DMS79 treated with DMSO at 0.1 percent for 48 hours (cell line): ENCODE results near the gene RAB18.
"Not testable (repeated sequence)": the region's sequence is repeated elsewhere in the genome, so short reads cannot be mapped to it uniquely, and the experiment has no call there.

Experiments
- DNase-seq: peaks from one replicate; lab custom pipeline; 2025; lab: John Stamatoyannopoulos, UW

The RAB18 gene

DNA sequence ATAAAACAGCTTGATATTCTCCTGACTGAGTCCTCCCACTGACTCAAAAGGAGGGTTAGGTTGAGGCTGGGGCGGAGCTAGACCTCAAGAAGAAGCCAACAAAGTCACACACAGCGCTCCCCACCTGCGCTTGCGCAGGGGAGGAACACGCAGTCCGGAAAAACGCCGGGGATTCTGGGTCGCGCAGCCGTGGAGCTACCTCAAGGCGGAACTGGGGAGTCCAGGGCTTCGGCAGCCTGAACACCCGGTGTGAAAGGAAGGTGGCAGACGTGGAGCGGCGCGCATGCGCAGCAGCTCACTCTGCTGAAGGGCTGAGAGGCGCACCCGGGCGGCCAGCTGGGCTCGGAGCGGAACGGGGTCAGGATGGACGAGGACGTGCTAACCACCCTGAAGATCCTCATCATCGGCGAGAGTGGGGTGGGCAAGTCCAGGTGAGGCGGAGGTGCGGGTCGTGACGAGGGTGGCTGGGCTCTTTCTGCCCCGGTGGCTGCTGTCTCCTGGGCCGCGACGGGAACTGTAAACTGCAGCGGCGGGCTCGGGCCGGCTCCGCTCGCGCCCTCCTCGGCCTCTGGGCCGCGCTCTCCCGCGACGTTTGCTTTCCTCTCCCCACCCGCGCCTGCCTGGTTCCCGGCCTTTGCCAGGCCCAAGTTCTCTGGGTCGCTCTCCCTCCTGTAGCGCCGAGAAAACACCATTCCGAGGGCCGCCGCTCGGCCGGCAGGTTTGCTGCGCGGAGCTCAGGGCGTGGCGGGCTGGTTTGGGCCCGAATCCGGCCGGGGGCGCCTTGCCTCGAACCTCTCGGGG, at the start of gene RAB18:
Gene RAB18, plus strand, starts transcription at position 298 of the 801 bp plus-strand sequence. Its CDS starts 66 bp downstream, at position 364.
- DNase-seq: peak; percentile 86

DNA sequence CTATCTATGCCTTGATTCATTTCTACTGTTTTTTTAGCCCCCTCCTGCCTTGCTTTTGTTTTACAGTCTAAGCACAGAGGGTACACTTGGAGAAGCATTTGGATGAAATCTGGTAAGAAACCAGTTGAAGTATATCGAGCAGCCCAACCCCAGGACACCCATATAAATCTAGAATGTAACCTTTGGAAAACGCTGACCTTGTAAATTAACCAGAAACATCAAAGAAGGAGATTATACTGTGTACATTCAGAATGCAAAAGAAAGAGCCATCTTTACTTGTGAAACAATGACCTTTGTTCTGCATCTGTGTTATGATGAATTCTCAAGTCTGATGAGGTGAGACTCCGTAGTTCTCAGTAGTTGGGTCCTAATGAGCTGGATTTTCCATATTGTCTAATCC, 49.3 kb upstream of the RAB18 start:
- no peak for DNase-seq

DNA sequence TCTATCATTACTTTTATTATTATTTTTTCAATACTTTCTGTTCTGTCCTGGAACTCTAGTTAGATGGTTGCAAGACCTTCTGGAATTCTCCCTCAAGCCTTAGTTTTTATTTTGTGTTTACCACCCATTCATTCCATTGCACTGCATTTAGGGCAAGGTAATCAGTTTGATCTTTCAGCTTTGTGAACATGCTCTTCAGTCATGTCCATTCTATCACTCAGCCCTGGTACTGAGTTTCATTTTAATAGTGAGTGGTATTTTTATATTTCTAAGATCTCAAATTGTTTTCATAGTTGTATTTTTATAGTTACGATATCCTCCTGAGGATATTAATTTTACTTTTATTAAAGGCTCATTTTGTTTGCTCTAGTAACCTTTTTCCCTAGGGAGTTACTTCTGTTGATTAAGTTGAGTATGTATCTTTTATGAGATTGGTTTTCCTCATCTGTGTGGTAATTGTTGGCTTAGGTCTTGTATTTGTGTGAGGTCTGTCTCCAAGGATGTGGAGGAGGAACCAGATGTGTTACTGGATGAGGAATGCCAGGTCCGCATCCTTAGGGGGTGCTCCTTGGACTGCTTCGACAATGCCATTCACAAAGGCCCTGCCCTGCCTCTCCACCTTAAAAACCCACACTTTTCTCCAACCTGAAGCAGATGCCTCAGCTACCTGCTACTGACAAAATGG, 46.7 kb upstream of the RAB18 start:
- DNase-seq: no peak

DNA sequence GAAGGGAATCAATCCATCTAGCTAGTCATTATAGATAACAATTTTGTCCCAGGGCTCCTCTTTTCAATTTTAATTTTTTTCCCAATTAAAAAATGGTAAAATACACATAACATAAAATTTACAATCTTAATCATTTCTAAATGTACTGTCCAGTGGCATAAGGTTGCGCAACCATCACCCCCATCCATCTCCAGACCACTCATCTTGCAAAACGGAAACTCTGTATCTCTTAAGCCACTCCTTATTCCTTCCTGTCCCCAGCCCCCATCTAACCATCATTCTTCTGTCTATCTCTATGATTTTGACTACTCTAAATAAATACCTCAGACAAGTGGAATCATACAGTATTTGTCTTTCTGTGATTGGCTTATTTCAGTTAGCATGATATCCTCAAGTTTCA, 46.1 kb upstream of the RAB18 start:
- DNase-seq: no peak

DNA sequence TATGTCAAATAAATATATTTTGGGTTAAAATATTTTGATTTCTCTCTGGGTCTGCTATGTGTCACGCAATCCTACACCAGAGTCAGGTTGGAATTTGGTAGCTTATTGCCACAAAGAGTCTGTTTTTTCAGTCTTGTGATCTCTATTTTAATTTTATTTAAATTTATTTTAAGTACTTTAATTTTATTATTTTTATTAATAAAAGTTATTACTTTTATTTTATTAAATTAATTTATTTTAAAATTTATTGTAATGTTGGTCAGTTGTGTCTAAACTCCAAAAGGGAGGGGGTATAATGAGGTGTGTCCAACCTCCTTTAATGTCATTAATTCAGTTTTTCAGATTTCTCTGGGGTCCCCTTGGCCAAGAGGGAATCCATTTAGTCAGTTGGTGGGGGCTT, 42.8 kb upstream of the RAB18 start:
- DNase-seq: no peak

DNA sequence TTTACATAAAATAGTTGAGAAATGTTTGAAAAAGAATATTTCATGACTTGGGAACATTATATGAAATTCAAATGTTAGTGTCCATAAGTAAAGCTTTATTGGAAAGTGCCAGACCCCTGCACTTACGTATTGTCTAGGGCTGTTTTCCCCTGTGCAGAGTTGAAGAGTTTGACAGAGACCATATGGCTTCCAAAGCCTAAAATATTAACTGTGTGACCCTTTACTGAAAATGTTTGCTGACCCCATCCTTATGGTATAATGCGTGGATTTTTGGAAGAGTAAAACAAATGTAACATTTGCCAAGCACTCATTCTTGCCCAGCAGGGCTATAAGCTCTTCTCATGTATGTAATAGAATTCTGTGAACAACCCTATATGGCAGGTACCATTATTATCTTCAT, 40.1 kb upstream of the RAB18 start:
- DNase-seq: no peak

DNA sequence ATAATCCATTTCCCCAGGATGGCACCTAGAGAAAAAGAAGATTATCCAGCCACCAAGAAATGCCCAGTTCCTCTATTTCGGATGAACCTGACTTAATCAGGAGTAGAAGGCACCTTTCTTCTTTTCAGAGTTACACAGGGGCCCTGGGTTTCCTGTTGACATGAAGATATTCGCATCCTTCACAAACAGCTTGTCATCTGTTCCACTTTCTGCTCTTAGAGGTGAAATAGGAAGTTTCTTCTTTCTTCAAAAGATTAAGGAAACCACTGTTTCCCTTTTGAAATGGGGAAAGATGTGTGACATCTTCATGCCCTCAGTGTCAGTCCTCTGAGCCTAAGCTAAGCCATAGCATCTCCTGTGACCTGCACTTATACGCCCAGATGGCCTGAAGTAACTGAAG, 39.1 kb upstream of the RAB18 start:
- DNase-seq: no peak

DNA sequence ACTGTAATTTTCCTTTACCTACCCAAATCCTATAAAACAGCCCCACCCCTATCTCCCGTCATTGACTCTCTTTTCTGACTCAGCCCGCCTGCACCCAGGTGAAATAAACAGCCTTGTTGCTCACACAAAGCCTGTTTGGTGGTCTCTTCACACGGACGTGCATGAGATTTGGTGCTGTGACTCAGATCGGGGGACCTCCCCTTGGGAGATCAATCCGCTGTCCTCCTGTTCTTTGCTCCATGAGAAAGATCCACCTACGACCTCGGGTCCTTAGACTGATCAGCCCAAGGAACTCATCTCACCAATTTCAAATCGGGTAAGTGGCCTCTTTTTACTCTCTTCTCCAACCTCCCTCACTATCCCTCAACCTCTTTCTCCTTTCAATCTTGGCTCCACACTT, 38.5 kb upstream of the RAB18 start:
- DNase-seq: not testable (repeated sequence)

DNA sequence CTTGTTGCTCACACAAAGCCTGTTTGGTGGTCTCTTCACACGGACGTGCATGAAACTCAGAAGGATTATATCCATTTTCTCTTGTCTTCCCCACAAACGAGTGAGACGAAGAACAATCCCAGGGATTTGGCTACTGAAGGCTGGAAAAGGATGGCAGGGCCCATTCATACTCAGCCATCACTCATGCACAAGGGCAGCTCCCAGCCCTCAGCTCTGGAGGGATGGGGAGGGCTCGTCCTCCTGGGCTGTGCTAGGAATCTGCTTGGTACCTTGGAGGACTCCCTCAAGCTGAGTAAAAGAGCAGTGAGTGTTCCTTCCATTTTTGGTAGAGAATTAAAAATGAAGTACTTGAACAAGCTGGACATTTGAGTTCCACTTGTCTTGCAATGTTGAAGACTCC, 33.2 kb upstream of the RAB18 start:
- no peak for DNase-seq

DNA sequence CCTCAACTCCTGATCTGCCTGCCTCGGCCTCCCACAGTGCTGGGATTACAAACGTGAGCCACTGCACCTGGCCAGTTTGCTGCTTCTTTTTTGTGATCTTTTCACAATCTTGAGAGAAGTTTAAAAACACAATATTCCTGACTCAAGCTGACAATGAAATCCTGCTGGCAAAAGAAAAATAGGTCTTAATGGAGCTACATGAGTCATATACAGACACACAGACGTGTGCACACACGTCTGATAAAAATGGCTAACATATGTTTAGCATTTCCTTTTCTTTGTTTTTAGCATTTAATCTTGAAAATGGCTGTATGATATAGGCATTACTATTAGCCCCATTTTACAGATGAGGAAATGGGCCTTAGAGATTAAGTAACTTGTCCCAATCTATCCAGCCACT, 29.4 kb upstream of the RAB18 start:
- DNase-seq: no peak

DNA sequence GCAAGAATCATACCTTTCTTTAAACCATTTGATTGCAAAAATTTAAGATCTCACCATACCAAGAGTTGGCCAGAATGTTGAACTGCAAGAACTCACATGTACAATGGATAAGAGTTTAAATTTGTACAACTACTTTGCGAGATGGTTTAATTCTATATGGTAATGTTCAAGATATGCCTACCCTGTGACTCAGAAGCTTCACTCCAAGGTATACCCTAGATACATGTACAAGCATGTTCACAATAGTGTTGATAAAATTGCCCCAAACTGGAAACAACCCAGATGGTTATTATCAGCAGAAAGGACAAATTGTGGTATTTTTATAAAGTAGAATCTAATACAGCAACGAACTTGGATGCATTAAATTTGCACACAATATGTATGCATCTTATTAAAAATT, 25.1 kb upstream of the RAB18 start:
- no peak for DNase-seq

DNA sequence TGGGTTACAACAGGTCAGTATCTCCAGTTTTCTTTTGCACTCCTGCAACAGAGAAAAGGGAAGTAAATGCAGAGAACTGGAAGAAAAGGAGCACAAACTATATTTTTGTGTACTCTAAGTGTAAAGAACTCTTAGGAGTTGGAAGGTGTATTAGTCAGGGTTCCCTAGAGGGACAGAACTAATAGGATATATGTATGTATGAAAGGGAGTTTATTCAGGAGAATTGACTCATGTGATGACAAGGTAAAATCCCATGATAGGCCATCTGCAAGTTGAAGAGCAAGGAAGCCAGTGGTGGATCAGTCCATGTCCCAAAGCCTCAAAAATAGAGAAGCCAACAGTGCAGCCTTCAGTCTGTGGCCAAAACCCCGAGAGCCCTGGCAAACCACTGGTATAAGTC, 22.6 kb upstream of the RAB18 start:
- DNase-seq: no peak

DNA sequence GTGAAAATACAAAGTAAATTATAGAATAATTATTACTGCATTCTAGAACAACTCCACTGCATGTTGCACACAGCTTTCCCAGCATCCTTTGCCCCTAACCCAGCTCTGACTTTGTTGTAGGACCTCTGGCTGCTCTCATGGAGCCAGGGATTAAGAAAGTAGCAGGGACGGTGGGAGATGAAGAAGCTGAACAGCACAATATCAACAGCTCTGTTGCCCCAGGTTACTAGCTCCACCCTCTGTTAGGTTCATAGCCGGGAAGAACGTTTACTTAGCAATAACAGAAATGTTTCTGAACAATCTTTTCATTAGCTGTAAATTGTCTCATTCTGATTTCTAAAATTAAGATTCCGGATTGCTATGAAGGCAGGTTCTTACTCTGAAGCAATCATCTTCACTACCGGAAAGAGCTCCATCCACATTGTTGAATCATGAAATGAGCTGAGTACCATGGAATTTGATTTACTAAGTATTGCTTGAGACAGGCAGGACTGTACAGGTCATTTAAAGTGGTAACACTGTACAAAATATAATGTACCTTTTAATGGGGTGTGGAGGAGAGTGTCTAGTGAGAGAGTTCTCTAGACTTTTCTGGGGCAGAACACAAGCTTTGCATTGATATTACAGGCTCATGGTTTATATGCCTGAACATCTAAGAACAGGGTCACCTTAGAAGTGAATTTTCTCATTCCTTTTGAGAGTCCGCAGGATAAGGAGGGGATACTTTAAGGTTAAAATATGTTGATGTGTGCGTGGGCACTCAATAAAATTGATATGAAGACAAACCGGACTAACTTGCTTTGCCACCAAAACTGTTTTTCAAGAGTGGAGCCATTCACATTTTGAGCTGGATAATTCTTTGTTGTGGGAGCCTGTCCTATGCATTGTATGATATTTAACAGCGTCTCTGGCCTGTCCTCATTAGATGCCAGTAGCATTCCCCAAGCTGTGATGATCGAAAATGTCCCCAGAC, 20.8 kb upstream of the RAB18 start:
- peak; percentile 8 for DNase-seq

DNA sequence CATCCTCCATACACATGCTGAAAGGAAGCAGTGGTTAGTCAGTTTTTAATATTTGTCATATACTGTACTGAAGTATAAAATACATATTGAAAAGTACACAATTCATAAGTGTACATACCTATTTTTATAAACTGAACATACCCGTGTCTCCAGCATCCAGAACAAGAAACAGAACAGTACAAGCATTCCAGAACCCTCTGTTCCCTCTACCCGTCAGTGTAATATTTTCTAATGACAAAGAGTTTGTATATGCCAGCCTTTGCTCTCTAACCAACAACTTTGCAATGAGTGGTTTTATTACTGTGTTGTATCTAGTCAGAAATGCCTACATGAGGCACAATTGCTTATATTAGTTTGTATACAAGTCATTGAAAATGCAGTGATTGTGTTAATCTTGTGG, 18.7 kb upstream of the RAB18 start:
- DNase-seq: no peak

DNA sequence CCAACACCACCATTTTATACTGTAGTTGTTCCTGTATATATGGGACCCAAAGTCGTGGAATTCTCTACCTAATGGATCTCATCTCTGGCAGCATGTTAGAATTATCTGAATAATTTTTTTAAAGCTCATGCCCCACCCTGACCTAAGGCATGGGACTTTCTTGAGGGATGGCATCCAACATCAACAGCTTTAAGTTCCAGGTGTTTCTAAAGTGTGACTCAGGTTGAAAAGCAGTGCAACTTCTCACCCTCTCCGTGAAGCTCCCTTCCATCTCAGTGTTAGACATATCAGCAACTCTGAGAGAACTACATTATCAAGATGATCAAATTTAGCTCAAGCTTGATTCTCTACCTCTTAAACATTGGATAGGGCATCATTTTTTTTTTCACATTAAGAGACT, 18.1 kb upstream of the RAB18 start:
- no peak for DNase-seq

DNA sequence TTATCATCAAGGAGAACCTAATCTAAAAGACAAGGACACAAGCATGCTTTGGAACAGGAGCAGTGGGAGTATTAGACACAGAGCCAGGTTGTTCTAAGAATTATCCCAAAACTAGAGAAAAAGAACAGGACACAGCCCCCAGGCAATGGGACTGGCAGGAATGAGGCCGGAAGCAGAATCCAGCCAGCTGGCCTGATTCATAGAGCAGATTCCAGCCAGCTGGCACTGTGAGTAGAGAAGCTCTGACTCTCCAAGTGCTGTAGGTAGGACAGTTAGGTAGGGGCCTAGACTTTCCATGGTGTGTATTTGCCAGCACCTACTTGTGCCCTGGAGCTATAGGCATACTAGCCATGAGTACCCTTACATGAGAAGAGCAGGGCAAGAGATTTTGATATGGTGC, 13.3 kb upstream of the RAB18 start:
- no peak for DNase-seq

DNA sequence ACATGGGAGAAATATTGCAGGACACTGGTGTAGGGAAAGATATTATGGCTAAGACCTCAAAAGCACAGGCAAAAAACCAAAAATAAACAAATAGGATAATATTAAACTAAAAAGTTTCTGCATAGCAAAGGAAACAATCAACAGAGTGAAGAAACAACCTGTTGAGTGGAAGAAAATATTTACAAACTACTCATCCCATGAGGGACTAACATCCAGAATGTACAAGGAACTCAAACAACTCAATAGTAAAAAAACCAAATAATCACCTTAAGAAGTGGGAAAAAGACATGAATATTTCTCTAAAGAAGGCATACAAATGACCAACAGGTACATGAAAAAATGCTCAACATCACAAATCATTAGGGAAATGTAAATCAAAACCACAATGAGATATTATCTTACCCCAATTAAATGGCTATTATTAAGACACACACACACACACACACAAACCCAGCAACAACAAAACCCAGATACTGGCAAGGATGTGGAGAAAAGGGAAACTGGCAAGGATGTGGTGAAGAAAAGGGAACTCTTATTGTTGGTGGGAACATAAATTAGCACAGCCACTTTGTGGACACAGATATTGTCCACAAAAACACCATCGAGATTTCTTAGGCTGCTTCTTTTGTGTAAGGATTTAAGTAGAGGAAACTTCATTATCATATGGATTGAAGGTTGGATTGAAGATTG, 9.8 kb upstream of the RAB18 start:
- no peak for DNase-seq

DNA sequence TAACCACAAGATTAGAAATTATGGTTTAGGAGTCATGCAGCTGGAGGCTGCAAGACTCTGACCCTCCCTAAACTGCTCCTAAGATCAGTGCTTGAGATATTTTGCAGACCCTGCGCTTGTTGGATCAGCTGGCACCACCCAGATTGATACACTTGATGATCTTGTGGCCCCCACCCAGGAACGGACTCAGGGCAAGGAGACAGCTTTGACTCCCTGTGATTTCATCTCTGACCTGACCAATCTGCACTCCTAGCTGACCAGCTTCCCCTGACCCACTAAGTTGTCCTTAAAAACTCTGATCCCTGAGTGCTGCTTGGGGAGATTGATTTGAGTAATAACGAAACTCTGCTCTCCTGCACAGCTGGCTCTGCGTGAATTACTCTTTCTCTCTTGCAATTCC, 8.0 kb upstream of the RAB18 start:
- no peak for DNase-seq

DNA sequence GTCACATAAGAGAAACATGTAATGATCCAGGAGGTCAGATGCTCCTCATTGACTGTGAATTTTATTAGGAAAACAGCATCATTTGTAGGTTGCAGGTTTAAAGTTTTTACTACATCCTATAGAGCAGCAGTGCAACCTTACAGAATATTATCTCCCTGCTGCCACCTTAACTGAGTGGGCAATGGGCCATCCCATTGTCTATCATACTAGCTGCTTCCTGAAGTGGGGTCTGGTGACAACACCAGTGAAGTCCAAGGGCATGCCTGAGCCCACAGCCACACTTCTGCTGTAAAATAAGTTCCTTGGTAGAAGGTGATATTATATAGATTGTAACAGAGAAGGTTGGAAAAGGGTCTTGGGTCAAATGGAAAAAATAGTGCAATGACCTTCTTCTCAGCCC, 4.0 kb upstream of the RAB18 start:
- no peak for DNase-seq

DNA sequence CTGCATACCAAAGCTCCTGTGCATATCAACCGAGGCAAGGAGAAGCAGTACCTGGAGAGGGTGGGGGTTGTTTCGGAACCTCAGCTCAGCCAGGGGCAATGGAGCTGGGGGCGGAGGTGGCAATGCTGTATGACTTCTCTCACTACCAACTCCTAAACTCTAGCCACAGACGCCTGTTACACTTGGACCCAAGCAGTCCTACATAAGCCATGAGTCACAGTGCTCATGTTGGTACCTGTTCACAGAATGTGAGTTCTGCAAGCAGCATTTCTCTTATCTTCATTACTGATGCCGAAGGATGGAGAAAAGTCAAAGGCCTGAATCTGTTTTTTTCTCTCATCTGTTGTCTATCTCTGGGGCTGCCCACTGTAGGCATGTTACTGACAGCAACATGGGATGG, 3.2 kb upstream of the RAB18 start:
- no peak for DNase-seq

DNA sequence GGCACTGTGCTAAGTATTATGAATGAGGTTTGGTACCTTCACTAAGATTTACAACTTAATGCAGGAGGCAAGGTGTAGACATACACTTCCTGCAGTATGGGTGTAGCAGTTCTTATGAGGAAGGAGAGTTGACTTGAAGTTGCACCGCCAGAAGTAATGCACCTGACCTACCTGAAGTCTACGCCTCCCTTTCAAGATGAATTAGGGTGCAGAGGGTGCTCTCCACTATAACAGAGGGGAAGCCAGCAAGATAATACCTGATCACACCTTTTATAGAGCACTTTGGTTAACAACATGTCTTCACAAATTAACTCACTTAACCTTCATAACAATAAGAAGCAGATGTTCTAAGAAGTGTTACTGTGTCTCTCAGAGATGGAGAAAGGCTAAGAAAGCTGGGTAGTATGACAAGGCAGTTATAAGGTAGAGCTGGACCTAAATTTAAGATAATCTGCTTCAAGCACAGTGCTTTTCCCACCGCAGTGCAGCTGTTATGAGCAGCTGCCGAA, 552 bp upstream of the RAB18 start:
- no peak for DNase-seq
